GM21529 (cell line): ENCODE data around the gene RFLNA.
"Not testable (repeated sequence)": the region's sequence is repeated elsewhere in the genome, so short reads cannot be mapped to it uniquely, and the experiment has no call there.

Experiments
- ATAC-seq: cut with Tn5 transposase; IDR thresholded peaks from one replicate; pipeline ENCODE4 v1.9.1; 2021; ENCODE audit not compliant: unreplicated experiment

RFLNA gene

DNA sequence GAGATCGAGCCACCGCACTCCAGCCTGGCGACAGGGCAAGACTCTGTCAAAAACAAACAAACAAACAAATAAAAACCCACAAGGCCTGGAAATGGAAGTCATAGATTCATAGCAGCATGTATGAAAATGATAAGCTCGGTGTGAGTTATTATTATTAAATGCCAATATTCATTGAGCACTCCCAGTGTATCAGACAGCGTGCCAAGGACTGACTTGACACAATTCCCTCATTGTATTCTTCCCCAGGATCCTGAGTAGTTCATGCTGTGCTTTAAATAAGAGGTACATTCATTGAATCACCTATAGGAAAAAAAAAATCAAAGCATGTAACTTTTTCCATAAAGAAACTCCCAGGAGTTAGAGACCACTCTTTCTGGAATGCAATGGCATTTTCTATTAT, 12.6 kb upstream of the RFLNA start:
- ATAC-seq, result no peak

DNA sequence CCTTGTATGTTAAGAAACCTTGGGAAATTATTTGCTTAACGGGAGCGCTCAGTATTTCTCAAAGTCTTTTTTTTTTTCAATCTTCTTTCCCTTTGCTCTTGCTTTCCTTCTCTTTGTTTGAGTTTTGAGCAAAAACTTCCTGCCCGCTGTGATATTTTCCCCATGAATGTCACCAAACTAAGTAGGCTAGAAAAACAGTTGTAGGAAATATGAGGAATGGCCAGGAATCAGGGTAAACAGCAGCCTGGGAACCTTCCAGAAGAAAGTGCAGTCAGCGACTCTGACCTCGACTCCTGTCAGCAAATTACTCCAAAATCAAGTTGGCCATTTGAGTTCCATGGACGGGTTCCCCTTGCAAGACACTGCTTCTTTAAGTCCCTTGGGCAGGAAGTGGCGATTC, 11.6 kb upstream of the RFLNA start:
- no peak for ATAC-seq

DNA sequence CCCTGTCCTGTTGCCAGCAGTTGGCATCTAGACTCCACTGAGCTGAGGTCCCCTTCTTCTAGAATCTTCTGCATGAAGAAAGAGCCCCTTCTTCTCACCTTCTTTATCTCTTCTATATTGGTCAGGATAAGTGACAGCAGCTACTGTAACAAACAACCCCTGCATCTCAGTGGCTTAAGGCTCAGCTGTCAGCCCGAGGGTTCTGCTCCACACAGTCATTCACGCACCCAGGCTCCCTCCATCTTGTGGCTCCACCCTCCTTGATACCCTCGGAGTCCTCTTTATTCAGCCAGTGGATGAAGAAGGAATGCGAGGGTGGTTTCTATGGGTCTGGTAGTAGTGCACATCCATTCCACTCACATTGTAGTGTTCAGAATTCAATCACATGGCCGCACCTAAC, 10.5 kb upstream of the RFLNA start:
- no peak for ATAC-seq

DNA sequence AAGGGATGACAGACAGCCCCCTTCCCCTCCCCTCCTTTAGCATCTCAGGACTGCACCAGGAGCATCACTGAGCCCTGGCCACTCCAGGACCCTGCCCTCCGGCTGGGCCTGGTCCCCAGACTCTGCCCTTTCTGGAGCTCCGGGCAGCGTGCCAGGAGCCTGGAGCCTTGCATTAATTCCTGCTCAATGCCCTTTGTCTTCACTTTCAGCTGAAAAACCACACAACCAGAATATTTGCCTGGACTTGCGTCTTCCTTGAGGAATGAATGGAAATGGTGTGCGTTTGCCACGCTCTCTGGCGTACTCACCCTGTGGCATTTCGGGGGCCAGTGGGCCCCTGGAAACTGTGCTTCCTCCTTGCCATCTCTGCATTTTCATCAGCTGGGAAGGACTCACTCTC, 8.5 kb upstream of the RFLNA start:
- ATAC-seq, result no peak

DNA sequence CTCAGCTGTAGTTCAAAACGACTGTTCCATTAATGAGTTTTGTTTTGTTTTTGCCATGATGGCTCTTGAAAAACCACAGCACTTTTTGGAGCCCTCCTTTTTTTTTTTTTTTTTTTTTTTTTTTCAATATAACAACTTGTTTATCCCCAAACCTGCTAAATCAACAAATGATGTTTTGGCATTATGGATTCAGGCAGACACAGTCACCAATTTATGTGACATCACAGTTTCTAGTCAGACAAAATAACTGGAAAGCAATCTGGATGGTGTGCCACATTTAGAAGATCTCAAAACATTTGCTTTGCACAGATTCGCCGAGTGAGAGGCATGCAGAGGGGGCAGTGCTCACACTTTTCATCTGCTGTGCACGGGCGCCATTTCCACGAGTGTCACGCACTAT, 7.9 kb upstream of the RFLNA start:
- no peak for ATAC-seq

DNA sequence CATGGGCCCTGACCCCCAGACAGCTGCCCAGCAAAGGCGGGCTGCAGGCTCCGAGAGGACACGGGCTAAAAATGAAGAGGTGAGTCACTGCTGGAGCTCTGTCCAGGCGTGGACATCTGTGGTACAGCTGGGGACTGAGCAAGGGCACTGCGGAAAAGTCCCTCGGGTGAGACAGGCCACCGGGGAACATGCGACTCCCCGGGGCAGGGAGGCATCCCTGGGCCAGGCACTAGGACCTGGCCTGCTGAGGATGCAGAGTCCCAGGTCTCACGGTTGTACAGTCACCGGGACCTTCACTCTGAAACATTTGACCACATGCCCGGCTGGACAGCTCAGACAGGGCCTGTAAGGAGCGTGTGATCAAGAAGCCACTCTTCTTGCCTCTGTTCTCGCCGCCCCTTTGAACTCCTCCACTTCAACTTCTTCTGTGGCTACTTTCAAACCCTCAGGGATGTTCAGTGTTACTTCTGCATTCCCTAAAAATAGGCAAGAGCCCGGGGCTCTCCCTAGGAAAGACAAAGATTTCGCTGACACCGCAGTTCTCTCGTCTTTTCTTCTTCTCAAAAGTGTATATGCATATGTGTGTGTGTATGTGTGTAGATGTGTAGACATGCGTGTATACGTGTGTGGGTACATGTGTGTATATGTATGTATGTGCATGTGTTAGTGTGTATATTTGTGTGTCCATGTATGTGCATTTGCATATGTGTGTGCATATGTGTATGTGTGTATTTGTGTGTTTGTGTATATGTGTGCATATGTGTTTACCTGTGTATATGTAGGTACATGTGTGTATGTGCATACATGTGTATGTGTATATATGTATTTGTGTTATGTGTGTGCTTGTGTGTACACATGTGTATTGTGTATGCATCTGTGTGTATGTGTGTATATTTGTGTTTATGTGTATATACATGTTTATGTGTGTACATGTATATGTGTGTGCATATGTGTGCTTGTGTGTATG, 5.0 kb upstream of the RFLNA start:
- ATAC-seq, result no peak

DNA sequence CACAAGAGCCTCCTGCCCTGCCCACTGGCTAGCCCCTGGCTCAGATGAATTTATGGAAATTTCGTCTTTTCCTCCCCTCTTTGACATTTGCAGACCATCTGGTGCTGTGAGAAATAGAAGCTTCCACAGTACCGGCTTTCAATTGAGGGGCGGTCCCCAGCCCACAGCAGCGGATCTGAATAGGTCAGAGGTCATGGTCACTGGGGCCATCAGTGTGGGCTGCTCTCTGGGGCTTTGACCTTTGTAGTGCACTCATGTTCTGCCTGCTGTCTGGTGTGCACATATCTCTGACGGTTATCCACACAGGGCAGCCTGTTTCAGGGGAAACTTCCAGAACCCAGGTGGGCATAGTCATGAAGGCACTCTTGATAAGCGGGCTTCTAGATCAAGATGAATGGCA, 2.5 kb upstream of the RFLNA start:
- no peak for ATAC-seq

DNA sequence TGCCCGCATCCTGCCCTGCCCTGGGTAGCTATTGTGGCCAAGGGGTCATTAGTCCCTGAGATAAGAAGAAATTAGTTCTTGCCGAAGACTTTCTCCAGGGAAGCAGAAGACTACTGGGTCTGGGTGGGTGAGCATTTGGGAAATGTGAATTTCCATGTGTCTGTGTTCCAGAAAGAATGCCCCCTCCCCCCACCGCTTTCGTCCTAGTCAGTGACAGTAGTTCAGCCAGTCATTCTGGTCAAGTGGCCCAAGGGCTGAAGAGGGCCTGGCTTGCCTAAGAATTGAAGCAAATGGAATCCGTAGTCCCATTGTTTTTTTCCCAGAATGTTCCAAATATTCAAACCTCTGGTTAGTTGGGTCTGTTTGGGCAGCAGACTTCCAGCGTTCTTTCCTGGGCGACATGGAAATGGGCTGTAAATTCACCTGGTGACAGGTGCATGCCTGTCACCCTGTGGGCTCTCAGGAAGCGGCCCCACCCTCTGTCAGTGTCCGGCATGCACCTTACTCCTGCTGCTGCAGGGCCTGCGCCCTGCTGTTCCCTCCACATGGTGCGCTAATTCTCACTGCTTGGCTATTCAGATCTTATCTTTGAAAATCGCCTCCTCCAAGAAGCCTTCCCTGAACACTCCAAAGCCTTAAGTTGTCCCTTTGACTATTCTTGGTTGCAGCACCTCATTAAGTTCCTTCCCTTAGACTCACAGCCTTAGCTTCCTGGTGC, 1.4 kb upstream of the RFLNA start:
- ATAC-seq, result no peak

DNA sequence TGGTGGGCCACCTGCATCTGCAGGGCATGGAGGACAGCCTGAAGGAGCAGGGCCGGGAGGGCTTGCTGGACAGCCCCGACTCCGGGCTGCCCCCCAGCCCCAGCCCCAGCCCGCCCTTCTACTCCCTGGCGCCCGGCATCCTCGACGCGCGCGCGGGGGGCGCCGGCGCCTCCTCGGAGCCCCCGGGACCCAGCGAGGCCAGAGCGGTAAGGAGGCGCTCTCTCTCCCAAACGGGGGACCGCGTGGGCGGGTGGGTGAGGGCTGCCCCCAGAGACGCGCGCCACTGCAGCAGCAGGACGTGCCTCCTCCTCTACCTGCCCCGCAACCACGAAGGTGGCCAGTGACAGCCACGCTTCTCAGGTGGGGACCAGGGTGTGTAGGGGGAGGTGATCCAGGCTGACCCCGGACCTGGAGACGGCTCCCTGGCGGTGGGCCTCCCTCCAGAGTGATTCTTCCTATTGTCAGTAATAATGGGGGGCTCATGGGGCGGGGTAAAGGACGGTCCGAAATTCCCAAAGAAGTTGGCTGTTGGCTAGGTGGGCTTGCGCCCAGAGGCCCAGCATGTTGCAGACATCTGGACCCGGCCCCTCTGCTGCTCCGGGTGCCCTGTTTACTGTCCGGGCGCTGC, 652 bp downstream of the RFLNA start:
- no peak for ATAC-seq

DNA sequence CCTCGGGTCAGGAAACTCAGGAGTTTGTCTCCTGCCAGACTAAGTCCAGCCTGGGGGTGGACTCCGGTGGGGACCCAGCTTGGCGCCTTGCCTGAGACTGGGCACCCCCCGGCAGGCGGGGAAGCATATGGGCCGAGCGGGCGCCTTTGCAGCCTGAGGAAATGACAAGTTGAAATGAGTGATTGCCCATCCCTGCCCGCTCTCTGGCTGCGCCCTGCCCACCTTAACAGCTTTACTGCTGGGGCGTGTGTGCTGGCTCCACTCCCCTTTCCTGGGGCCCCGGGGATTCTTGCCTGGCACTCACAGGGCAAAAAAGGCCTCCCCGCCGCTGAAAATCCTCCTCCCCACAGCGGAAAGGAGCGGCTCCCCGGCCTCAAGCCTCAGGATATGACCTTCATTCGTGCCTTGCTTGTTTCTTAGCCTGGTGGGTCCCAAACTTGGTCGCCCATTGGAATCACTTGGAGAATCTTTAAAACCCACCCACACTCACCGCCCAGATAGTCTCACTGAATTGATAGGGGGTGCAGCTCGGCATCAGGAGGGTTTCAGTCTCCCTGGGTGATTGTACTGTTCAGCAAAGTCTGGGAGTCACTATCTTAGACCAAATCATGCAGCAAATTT, 1.5 kb downstream of the RFLNA start:
- no peak for ATAC-seq

DNA sequence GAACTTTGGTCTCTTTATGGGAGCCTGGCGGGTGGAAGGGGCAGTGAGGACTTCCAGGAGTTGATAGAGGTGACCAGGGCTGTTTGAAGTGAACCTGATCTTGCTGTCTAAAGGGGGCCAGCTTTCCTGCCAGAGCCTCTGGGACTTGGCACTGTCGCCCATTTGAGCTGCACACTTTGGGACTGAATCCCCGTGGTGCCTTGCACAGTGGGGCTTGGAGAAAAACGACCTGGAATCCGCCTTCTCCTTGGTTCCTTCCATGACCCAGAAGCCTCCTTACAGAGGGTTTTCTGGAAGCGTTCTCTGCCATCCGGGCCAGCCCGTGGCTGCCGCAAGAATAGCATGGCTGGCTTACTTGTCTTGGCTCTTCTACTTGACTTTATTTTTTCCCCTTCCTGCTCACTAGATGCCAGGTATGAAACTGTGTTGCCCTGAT, 2.0 kb downstream of the RFLNA start:
- no peak for ATAC-seq

DNA sequence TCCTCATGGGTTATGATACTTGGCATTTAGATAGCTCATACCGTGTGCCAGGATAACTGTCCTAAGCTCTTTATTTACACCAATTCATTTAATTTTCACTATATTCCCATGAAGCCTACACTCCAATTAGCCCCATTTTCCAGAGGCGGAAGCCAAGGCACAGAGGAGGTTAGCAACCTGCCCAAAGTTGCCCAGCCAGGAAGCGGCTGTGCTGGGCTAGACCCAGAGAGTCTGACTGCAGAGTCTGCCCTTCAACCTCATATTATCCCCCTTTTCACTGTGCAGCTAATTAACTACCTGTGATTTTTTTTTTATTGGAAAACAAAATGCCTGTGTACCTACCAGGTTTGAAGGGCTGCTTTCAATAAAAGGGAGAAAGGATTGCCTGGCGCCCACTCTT, 2.5 kb downstream of the RFLNA start:
- ATAC-seq, result no peak

DNA sequence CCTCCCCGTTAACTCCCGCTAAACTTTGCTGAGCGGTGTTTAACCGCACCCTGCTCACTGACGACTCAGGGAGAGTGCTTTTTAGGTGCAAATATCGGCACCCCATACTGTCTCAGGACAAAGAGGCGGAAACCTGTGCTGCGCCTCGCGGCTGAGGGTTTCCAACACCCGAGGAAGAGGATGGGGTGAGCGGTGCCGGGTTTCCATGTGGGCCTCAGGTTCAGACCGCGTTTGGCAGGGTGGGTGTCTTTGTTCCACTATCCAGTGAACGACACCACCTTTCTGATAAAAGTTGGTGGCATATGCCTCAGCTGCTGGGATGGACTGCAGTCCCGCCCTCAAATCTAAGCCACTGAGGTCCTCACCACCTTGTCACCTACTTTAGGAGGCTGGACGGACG, 3.0 kb downstream of the RFLNA start:
- no peak for ATAC-seq

DNA sequence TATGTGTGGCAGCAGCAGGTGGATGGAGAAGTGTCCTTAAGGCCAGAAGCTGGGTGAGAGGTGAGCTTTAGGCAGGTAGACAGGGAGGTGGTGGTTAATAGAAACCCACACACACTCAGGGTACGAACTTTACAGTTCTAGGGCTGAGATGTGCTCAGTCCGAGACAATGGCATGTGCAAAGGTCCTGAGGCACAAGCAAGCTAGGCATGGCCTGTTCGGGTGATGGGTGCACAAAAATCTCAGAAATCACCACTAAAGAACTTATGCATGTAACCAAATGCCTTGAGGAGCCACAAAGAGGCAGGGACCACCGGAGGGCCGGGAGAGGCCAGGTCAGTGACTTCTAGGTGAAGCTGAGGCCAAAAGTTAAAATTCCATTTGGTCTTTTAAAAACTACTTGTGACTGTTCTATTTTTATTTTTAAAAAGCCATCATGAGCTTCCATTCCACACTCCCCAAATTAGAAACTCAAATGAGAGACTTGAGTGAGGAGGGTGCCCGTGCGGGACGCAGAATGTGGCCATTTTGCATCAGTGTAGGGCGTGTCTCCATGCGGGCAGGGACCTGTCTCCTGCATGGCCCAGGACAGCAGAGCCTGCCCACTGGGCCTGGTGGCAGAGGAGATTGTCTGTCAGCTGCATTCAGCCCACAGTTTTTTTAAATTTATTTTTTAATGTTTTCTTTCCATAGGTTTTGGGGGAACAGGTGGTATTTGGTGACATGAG, 4.0 kb downstream of the RFLNA start:
- no peak for ATAC-seq

DNA sequence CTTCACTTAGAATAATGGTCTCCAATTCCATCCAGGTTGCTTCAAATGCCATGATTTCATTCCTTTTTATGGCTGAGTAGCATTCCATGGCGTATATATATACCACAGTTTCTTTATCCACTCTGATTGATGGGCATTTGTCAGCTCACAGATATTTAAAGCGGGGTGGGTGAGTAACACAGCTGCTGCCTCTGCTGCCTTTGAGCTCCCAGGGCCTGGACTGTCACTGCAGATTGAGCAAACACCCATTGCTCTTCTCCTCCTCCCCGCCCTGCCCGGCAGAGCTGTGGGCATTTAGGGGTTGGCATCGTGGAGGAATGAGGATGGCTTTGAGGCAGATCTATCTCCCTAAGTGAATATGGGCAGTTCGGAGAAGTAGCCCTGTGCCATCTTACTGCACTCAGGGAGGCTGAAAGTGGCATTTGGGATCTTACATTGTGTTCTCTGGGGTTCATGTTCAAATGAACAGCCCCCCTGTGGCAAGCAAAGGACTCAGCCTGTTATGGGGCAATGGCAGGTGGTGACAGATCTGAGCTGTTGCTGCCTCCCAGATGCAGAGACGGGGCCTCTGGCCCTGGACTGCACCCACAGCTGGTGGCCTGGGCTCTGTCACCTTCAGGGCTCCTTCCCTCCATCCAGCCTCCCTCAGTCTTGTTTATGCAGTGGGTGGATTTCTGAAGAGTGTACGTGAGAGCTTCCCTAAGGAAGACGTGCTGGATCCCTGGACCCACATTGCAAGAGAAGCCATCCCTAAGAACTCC, 4.9 kb downstream of the RFLNA start:
- ATAC-seq, result no peak

DNA sequence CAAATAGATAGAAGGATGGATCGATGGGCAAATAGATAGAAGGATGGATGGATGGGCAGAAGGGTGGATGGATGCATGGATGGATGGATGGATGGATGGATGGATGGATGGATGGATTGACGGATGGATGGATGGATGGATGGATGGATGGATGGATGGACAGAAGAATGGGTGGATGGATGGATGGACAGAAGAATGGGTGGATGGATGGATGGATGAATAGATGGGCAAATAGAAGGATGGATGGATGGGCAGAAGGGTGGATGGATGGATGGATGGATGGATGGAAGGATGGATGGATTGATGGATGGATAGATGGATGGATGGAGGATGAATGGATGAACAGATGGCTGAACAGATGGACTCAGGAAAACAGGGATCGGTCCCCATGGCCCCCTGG, 5.8 kb downstream of the RFLNA start:
- not testable (repeated sequence) for ATAC-seq

DNA sequence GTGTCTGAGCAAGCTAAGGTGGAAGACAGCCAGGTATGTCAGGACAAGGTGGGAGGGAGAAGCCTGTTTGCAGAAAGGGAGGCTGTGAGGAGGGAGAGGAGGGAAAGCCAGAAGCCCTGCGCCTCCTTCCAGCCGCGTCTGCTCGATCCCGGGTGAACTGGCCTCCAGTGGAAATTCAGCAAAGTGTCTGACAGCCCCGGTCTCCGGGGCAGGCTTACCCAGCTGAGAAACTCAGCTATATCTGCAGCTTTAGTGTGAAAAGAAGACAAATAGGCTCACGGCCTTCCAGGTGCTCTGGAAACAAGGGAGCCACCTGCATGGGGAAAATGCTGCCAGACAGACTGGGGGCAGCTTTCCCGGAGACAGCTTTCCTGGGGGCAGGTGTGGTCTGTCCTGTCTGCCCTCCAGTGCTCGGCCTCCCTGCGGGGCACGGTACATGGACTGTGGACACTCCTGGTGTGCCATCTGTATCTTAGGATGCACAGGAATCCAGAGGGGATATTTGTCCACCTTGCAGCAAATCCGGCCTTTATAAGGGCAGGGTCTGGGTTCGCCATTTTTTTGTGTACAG, 6.3 kb downstream of the RFLNA start:
- no peak for ATAC-seq

DNA sequence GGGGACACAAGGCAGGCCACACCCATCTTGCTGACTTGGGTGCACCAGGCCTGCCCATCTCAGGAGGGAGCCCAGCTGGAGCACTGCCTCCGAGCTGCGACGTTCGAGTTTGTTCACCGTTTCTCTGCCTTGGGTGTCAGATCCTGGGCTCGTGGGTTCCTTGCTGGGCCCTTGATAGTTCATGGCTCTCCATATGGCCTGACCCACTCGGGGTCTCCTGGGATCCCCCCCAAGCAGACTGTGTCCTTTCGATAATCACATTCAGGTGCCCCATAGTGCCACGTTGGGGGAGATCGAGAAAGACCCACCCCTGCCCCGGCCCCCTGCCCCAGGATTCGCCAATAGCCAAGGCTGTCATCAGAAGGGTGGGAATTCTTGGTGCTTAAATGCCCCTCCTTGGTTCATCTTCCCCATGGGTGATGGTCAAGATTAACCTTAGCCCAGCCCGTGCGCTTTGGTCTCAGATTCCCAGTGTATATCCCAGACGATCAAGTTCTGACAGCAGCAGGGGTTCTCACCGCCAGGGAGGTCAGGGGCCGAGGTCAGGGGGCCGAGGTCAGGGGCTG, 7.4 kb downstream of the RFLNA start:
- ATAC-seq, result no peak

DNA sequence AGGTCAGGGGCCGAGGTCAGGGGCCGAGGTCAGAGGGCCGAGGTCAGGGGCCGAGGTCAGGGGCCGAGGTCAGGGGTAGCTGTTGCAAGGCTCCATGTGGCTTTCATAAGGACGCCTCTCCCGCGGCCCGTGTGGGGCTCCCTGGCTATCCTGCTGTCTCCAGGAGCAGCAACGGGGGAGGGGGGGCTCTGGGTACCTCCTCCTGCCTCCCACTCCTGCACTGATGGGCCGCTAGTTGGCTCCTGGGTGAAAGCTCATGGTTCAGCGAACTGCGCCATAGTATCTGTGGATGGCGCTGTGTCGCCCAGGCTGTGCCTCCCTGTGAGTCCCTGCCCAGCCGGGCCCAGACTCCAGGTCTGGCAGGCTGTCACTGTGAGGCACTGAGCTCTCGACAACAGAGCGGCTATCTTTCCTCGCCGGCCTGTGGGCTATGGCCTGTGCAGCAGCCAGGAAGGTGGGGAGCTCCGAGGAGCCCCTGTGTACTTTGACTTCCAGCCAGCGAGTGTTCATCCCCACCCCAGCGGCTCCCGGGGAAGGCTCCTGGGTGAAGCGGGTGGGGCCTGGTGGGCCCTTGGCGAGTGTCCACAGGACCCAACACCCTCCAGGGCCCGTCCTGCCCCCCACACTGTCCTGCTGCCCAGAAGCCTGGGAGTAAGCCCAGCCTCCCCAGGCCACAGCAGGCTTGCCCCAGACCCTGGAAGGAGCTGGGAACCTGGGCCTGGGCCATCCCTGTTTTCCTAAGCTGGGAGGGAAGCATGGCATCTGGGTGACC, 8.1 kb downstream of the RFLNA start:
- no peak for ATAC-seq
